Measurements from ENCODE around the gene MRPL21.

The MRPL21 gene

GRCh38 chr11:68933605-68934320 is 30.1 kb upstream of the MRPL21 start:
- Histone ChIP-seq H3K9ac (ENCODE audit: low read length) (no peak overlapping the region), H3K4me1 (ENCODE audit: control insufficient read depth, insufficient read depth, low read length) (no peaks in the 10 kb centered on the region), H3K9me3 (ENCODE audit: control insufficient read depth, low read length) (no peaks in the 10 kb centered on the region), H3K4me3 (ENCODE audit: low read length) (no peak overlapping the region), H3K36me3 (ENCODE audit: control insufficient read depth, insufficient read depth, low read length, severe bottlenecking) (peaks cover 76% of the 10 kb centered on the region), H3K27me3 (replicated peaks; ENCODE audit: control insufficient read depth, insufficient read depth, low read length) (no peaks in the 10 kb centered on the region)
- DNase-seq (ENCODE audit: low read depth), result no peak

DNA sequence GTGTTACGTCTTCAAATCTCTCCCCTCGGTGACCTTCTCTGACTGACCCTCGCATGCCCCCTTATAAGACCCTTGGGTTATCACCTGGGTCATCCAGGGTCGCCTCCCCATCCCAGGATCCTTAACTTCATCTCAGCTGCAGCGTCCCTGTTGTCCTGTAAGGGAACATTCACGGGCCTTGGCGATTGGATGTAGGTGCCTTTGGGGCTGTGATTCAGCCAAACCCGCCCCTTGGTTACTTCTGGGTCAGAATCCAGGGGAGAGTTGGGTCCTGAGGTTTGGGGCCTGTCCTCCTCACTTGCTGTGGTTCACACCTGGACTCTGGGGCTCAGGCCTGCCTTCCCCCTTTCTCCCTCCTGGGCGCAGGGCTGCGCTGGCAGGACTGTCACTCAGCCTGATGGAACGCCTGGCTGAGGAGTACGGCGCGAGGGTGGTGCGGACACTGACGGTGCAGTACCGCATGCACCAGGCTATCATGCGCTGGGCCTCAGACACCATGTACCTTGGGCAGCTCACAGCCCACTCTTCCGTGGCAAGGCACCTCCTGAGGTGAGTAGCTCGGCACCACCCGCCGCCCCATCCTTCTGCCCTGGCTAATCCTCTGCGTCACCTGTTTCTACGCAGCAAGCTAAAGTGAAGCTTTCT is 29.4 kb upstream of the MRPL21 start:
- Histone ChIP-seq H3K27me3 (replicated peaks; ENCODE audit: control insufficient read depth, insufficient read depth, low read length) (no peaks in the 10 kb centered on the region), H3K9ac (ENCODE audit: low read length) (no peak overlapping the region), H3K4me1 (ENCODE audit: control insufficient read depth, insufficient read depth, low read length) (no peaks in the 10 kb centered on the region), H3K36me3 (ENCODE audit: control insufficient read depth, insufficient read depth, low read length, severe bottlenecking) (peaks cover 76% of the 10 kb centered on the region), H3K4me3 (ENCODE audit: low read length) (no peak overlapping the region), H3K9me3 (ENCODE audit: control insufficient read depth, low read length) (no peaks in the 10 kb centered on the region)
- DNase-seq (ENCODE audit: low read depth), result no peak

- Histone ChIP-seq H3K36me3 (ENCODE audit: control insufficient read depth, insufficient read depth, low read length, severe bottlenecking) (peaks cover 76% of the 10 kb centered on the region), H3K4me3 (ENCODE audit: low read length) (no peak overlapping the region), H3K4me1 (ENCODE audit: control insufficient read depth, insufficient read depth, low read length) (no peaks in the 10 kb centered on the region), H3K9ac (ENCODE audit: low read length) (no peak overlapping the region), H3K9me3 (ENCODE audit: control insufficient read depth, low read length) (no peaks in the 10 kb centered on the region), H3K27me3 (replicated peaks; ENCODE audit: control insufficient read depth, insufficient read depth, low read length) (no peaks in the 10 kb centered on the region)
- DNase-seq (ENCODE audit: low read depth), result no peak
Measured at GRCh38 chr11:68932358-68932757, 28.7 kb upstream of the MRPL21 start.

DNA sequence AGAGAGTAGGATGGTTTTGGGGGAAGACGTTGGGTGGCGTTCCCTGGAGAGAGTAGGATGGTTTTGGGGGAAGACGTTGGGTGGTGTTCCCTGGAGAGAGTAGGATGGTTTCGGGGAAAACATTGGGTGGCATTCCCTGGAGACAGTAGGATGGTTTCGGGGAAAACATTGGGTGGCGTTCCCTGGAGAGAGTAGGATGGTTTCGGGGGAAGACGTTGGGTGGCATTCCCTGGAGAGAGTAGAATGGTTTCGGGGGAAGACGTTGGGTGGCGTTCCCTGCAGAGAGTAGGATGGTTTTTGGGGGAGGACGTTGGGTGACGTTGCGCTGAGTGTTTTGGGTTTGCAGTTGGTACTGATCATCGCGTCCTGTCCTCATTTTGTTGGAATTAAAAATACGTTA is 28.3 kb upstream of the MRPL21 start:
- no peak overlapping the region for H3K9ac ChIP-seq (ENCODE audit: low read length)
- no peaks in the 10 kb centered on the region for H3K4me1 ChIP-seq (ENCODE audit: control insufficient read depth, insufficient read depth, low read length)
- peaks cover 76% of the 10 kb centered on the region for H3K36me3 ChIP-seq (ENCODE audit: control insufficient read depth, insufficient read depth, low read length, severe bottlenecking)
- no peak for DNase-seq (ENCODE audit: low read depth)
- H3K27me3 ChIP-seq (replicated peaks; ENCODE audit: control insufficient read depth, insufficient read depth, low read length), result no peaks in the 10 kb centered on the region
- H3K9me3 ChIP-seq (ENCODE audit: control insufficient read depth, low read length), result no peaks in the 10 kb centered on the region
- no peak overlapping the region for H3K4me3 ChIP-seq (ENCODE audit: low read length)

- Histone ChIP-seq H3K36me3 (ENCODE audit: control insufficient read depth, insufficient read depth, low read length, severe bottlenecking) (peaks cover 75% of the 10 kb centered on the region), H3K4me1 (ENCODE audit: control insufficient read depth, insufficient read depth, low read length) (no peaks in the 10 kb centered on the region), H3K4me3 (ENCODE audit: low read length) (no peak overlapping the region), H3K27me3 (replicated peaks; ENCODE audit: control insufficient read depth, insufficient read depth, low read length) (no peaks in the 10 kb centered on the region), H3K9me3 (ENCODE audit: control insufficient read depth, low read length) (no peaks in the 10 kb centered on the region), H3K9ac (ENCODE audit: low read length) (no peak overlapping the region)
- DNase-seq (ENCODE audit: low read depth), result no peak
Measured at GRCh38 chr11:68930991-68931855, 27.6 kb upstream of the MRPL21 start.

DNA sequence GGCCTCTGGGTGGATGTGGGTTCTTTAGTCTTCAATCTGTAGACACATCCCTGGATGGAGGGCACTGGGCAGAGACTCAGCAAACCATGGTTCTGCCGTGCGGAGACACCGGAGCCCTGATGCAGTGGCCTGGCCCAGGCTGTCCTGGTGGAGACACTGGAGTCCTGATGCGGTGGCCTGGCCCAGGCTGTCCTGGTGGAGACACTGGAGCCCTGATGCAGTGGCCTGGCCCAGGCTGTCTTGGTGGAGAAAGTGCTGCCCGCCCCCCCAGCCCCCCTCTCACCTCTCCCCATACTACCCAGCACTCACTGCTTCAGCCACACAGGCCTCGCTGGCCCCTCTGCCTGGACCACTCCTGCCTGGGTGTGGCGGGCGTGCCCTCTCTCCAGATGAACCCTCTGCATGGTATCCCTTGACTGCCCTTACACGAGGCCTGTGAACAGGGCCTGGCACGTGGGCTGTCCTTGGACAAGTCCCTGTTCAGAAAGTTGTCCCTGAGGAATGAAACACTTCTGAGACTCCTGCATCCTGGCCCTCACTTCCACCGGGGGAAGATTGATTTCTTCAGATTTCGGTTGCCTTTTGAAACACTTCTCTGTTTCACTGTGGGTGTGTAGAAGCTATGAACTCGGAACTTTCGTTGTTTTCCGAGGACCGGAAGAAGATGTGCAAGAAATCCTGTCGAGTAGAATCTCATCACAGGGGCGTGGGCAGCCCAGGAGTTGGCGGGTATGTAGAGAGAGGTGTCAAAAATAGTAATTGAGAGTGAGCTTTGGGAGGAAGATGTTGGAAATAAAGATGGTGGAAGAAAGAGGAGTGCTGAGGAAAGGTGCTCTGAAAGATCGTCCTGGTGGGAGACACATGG is 26.3 kb upstream of the MRPL21 start:
- no peaks in the 10 kb centered on the region for H3K4me1 ChIP-seq (ENCODE audit: control insufficient read depth, insufficient read depth, low read length)
- H3K36me3 ChIP-seq (ENCODE audit: control insufficient read depth, insufficient read depth, low read length, severe bottlenecking), result peaks cover 76% of the 10 kb centered on the region
- H3K9me3 ChIP-seq (ENCODE audit: control insufficient read depth, low read length), result peaks cover 11% of the 10 kb centered on the region
- no peak overlapping the region for H3K9ac ChIP-seq (ENCODE audit: low read length)
- H3K27me3 ChIP-seq (replicated peaks; ENCODE audit: control insufficient read depth, insufficient read depth, low read length), result no peaks in the 10 kb centered on the region
- no peak for DNase-seq (ENCODE audit: low read depth)
- H3K4me3 ChIP-seq (ENCODE audit: low read length), result no peak overlapping the region

- peaks cover 11% of the 10 kb centered on the region for H3K9me3 ChIP-seq (ENCODE audit: control insufficient read depth, low read length)
- H3K4me3 ChIP-seq (ENCODE audit: low read length), result no peak overlapping the region
- no peak for DNase-seq (ENCODE audit: low read depth)
- H3K4me1 ChIP-seq (ENCODE audit: control insufficient read depth, insufficient read depth, low read length), result peaks cover 6% of the 10 kb centered on the region
- H3K36me3 ChIP-seq (ENCODE audit: control insufficient read depth, insufficient read depth, low read length, severe bottlenecking), result peaks cover 76% of the 10 kb centered on the region
- H3K27me3 ChIP-seq (replicated peaks; ENCODE audit: control insufficient read depth, insufficient read depth, low read length), result no peaks in the 10 kb centered on the region
- H3K9ac ChIP-seq (ENCODE audit: low read length), result no peak overlapping the region
Measured at GRCh38 chr11:68929135-68929534, 25.5 kb upstream of the MRPL21 start.

GRCh38 chr11:68928136-68928880 is 24.7 kb upstream of the MRPL21 start:
- no peak for DNase-seq (ENCODE audit: low read depth)
- Histone ChIP-seq H3K4me3 (ENCODE audit: low read length) (no peak overlapping the region), H3K36me3 (ENCODE audit: control insufficient read depth, insufficient read depth, low read length, severe bottlenecking) (peaks cover 74% of the 10 kb centered on the region), H3K4me1 (ENCODE audit: control insufficient read depth, insufficient read depth, low read length) (peaks cover 9% of the 10 kb centered on the region), H3K27me3 (replicated peaks; ENCODE audit: control insufficient read depth, insufficient read depth, low read length) (no peaks in the 10 kb centered on the region), H3K9ac (ENCODE audit: low read length) (no peak overlapping the region), H3K9me3 (ENCODE audit: control insufficient read depth, low read length) (peaks cover 11% of the 10 kb centered on the region)

DNA sequence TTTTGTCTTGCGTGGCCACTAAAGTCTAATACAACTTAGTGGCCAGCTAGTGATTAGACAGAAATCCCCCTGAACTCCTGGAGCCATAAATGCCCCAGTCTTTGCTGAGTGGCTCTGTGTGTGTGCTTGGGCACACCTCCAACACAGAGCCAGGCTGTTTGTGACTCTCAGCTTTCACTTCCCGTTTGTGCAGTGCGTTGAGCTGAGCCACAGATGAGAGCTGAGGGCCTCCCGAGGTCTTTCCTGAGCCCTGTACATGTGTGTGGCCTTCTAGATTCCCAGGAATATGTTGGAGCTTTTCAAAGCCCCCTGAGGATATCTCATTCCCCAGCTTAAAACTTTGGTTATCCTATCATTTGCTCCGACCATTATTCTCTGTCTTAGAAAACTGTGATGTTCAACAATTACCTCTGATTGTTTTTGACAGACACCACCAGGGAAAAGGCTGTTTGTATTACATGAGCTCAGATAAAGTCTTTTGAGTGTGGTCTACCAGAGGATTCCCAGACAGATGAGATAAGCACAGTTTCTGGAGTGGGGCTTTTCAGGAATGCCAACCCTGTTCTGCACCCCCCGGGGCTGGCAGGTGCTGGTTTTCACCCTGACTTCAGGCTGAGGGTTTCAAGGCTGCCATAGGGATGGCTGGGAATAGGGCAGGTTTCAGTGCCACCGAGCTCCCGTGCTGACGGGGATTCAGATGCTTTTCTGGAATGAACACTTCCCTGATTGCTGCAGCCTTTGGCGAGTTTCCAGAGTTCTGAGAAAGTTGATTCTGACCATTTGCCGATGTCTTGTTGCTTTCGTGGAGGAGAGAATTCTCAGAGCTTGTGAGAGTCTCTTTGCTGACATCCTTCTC is 23.9 kb upstream of the MRPL21 start:
- DNase-seq (ENCODE audit: low read depth), result peak; percentile 23
- Histone ChIP-seq H3K4me3 (ENCODE audit: low read length) (no peak overlapping the region), H3K36me3 (ENCODE audit: control insufficient read depth, insufficient read depth, low read length, severe bottlenecking) (peaks cover 75% of the 10 kb centered on the region), H3K9me3 (ENCODE audit: control insufficient read depth, low read length) (peaks cover 11% of the 10 kb centered on the region), H3K9ac (ENCODE audit: low read length) (no peak overlapping the region), H3K4me1 (ENCODE audit: control insufficient read depth, insufficient read depth, low read length) (peaks cover 9% of the 10 kb centered on the region), H3K27me3 (replicated peaks; ENCODE audit: control insufficient read depth, insufficient read depth, low read length) (no peaks in the 10 kb centered on the region)

DNA sequence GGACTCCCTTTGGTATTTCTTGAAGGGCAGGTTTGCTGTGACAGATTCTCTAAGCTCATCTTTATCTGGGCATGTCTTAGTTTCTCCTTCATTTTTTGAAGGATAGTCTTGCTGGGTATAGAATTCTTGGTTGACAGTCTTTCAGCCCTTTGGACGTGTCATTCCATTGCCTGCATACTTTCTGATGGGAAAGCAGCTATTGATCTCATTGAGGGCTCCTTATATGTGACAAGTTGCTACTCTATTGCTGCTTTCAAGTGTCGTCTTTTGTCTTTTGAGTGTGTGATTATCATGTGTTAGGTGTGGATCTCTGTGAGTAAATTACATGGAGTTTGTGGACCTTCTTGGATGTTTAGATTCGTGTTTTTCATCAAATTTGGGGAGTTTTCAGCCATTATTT is 22.0 kb upstream of the MRPL21 start:
- Histone ChIP-seq H3K4me1 (ENCODE audit: control insufficient read depth, insufficient read depth, low read length) (peaks cover 9% of the 10 kb centered on the region), H3K9me3 (ENCODE audit: control insufficient read depth, low read length) (peaks cover 11% of the 10 kb centered on the region), H3K9ac (ENCODE audit: low read length) (no peak overlapping the region), H3K36me3 (ENCODE audit: control insufficient read depth, insufficient read depth, low read length, severe bottlenecking) (peaks cover 82% of the 10 kb centered on the region), H3K27me3 (replicated peaks; ENCODE audit: control insufficient read depth, insufficient read depth, low read length) (no peaks in the 10 kb centered on the region), H3K4me3 (ENCODE audit: low read length) (peak overlapping the region; percentile 44)
- no peak for DNase-seq (ENCODE audit: low read depth)

All from adipocyte (in vitro differentiated cells).